Smooth muscle cell (in vitro differentiated cells): ENCODE data around the gene NECTIN4. TPM values are rescaled to one million over a fixed set of nuclear protein-coding genes. Genes with fewer than 3 reads are reported as not detected.

Source experiments
- DNase-seq: peaks from one replicate; lab custom pipeline; 2025; ENCODE audit not compliant: unreplicated experiment; lab: John Stamatoyannopoulos, UW
- H2AFZ ChIP-seq: fragments of 200-600 bp; sonication (generic); 2 replicates; pipeline ENCODE4 v1.6.0; 2016; ENCODE audit warnings: antibody characterized with exemption, low read depth, mild to moderate bottlenecking
- H3F3A ChIP-seq: fragments of 200-600 bp; sonication (generic); 2 replicates; pipeline ENCODE4 v1.6.0; 2017; ENCODE audit warnings: antibody characterized with exemption, low read depth
- H3K27ac ChIP-seq: fragments of 200-600 bp; sonication (generic); 2 replicates; pipeline ENCODE4 v1.5.1; 2016; ENCODE audit warnings: low read depth, mild to moderate bottlenecking
- H3K27me3 ChIP-seq: fragments of 200-600 bp; sonication (generic); 2 replicates; pipeline ENCODE4 v1.6.1; 2016; ENCODE audit warnings: low read depth, mild to moderate bottlenecking
- H3K36me3 ChIP-seq: fragments of 200-600 bp; sonication (generic); 2 replicates; pipeline ENCODE4 v1.5.1; 2016; ENCODE audit warnings: low read depth
- H3K4me1 ChIP-seq: fragments of 200-600 bp; sonication (generic); 2 replicates; pipeline ENCODE4 v1.5.1; 2016; ENCODE audit warnings: low read depth
- H3K4me2 ChIP-seq: fragments of 200-600 bp; sonication (generic); 2 replicates; pipeline ENCODE4 v1.6.0; 2016; ENCODE audit warnings: mild to moderate bottlenecking
- H3K4me3 ChIP-seq: fragments of 200-600 bp; sonication (generic); 2 replicates; pipeline ENCODE4 v1.5.1; 2016; ENCODE audit warnings: mild to moderate bottlenecking
- H3K79me2 ChIP-seq: fragments of 200-600 bp; sonication (generic); 2 replicates; pipeline ENCODE4 v1.6.0; 2016; ENCODE audit warnings: low read depth, mild to moderate bottlenecking
- H3K9ac ChIP-seq: fragments of 200-600 bp; sonication (generic); 2 replicates; pipeline ENCODE4 v1.6.0; 2016; ENCODE audit warnings: low read depth
- H3K9me3 ChIP-seq: fragments of 200-600 bp; sonication (generic); replicated peaks from 2 replicates; pipeline ENCODE4 v1.5.1; 2016; ENCODE audit warnings: low read depth
- H4K20me1 ChIP-seq: fragments of 200-600 bp; sonication (generic); 2 replicates; pipeline ENCODE4 v1.6.0; 2016; ENCODE audit warnings: low read depth
- CTCF ChIP-seq: fragments of 200-600 bp; sonication (generic); IDR thresholded peaks from 2 replicates; pipeline ENCODE4 v1.5.1; 2017; ENCODE audit warnings: borderline replicate concordance, mild to moderate bottlenecking, antibody characterized with exemption; ENCODE audit not compliant: insufficient read depth, poor library complexity, severe bottlenecking
- WGBS: methylation state at CpG from one replicate; pipeline ENCODE4 v1.1.7; 2016; ENCODE audit warnings: low lambda C conversion rate; 5-methylcytosine and 5-hydroxymethylcytosine counted together
- polyA plus RNA-seq: library from polyadenylated mRNA; unstranded; fragments of >200 nt; fragmentation: Nextera tagmentation; extraction: Ambion mirVana; gene quantifications from 2 replicates; pipeline ENCODE4 v1.2.1, GENCODE V29; 2016
- total RNA-seq: library from RNA; depleted of rRNA; stranded (reverse); fragments of >200 nt; gene quantifications from 2 replicates; pipeline ENCODE4 v1.2.3, GENCODE V29; 2014

Gene NECTIN4
- total and polyA plus RNA-seq, 2 experiments from 2014 or later, result 12.7 to 18.2 TPM

GRCh38 chr1:161092621-161093028 is 3.3 kb upstream of the NECTIN4 start:
- H3K4me2 ChIP-seq, result peak overlapping the region; percentile 28
- no peak overlapping the region for H2AFZ ChIP-seq
- WGBS, result 44% methylated on average over 3 of the region's 3 CpGs

GRCh38 chr1:161091796-161092507 is 2.6 kb upstream of the NECTIN4 start:
- Histone ChIP-seq H3K27ac (peak overlapping the region; percentile 71), H3F3A (peaks cover 8% of the 10 kb centered on the region), H3K79me2 (no peaks in the 10 kb centered on the region), H3K27me3 (no peaks in the 10 kb centered on the region), H2AFZ (no peak overlapping the region), H3K4me2 (peak overlapping the region; percentile 28), H3K9me3 (no peaks in the 10 kb centered on the region), H3K4me3 (no peak overlapping the region), H3K4me1 (peaks cover 2% of the 10 kb centered on the region), H3K36me3 (no peaks in the 10 kb centered on the region), H3K9ac (no peak overlapping the region), H4K20me1 (no peaks in the 10 kb centered on the region)
- DNase-seq, result no peak
- no peak for TF ChIP-seq CTCF
- 50% methylated on average over 7 of the region's 7 CpGs for WGBS

More at GRCh38 chr1:161092621-161093028, 3.3 kb upstream of the NECTIN4 start:
- H3K4me1 ChIP-seq, result peaks cover 7% of the 10 kb centered on the region
- TF ChIP-seq CTCF, result no peak
- no peaks in the 10 kb centered on the region for H3K36me3 ChIP-seq
- peak overlapping the region; percentile 71 for H3K27ac ChIP-seq
- no peaks in the 10 kb centered on the region for H3K27me3 ChIP-seq
- no peak overlapping the region for H3K4me3 ChIP-seq
- no peaks in the 10 kb centered on the region for H4K20me1 ChIP-seq
- no peaks in the 10 kb centered on the region for H3K79me2 ChIP-seq
- no peak overlapping the region for H3K9ac ChIP-seq
- no peaks in the 10 kb centered on the region for H3K9me3 ChIP-seq
- H3F3A ChIP-seq, result peaks cover 9% of the 10 kb centered on the region
- no peak for DNase-seq

- H3K4me3 ChIP-seq, result no peak overlapping the region
- H3F3A ChIP-seq, result peaks cover 2% of the 10 kb centered on the region
- DNase-seq, result no peak
- no peaks in the 10 kb centered on the region for H4K20me1 ChIP-seq
- TF ChIP-seq CTCF, result no peak
- no peaks in the 10 kb centered on the region for H3K36me3 ChIP-seq
- no peak overlapping the region for H3K9ac ChIP-seq
- H3K27ac ChIP-seq, result peak overlapping the region; percentile 96
- H3K4me1 ChIP-seq, result peaks cover 7% of the 10 kb centered on the region
- WGBS, result 95% methylated on average over 5 of the region's 5 CpGs
- no peaks in the 10 kb centered on the region for H3K79me2 ChIP-seq
- no peak overlapping the region for H3K4me2 ChIP-seq
- no peaks in the 10 kb centered on the region for H3K9me3 ChIP-seq
- H2AFZ ChIP-seq, result no peak overlapping the region
- no peaks in the 10 kb centered on the region for H3K27me3 ChIP-seq
Observed at GRCh38 chr1:161091093-161091492, 1.7 kb upstream of the NECTIN4 start.

GRCh38 chr1:161090617-161091016 is 1.3 kb upstream of the NECTIN4 start:
- Histone ChIP-seq H4K20me1 (no peaks in the 10 kb centered on the region), H3F3A (no peaks in the 10 kb centered on the region), H3K36me3 (no peaks in the 10 kb centered on the region), H3K4me3 (no peak overlapping the region), H3K27me3 (no peaks in the 10 kb centered on the region), H3K79me2 (no peaks in the 10 kb centered on the region), H2AFZ (no peak overlapping the region), H3K4me1 (peaks cover 9% of the 10 kb centered on the region), H3K27ac (peak overlapping the region; percentile 96), H3K9ac (no peak overlapping the region), H3K4me2 (no peak overlapping the region), H3K9me3 (no peaks in the 10 kb centered on the region)
- WGBS, result 82% methylated on average over 3 of the region's 3 CpGs
- no peak for TF ChIP-seq CTCF
- no peak for DNase-seq
